ENCODE results near the gene CENPL.

Gene CENPL

GRCh38 chr1:173871500-173871899 lies 46.8 kb upstream of the CENPL start:
- POLR2A ChIA-PET, result no interaction called here
- H3K4me1 ChIP-seq (ENCODE audit: control insufficient read depth, insufficient read depth, low read length), result no peaks in the 10 kb centered on the region; the same call in 1 of the 2 replicates
- CTCF ChIA-PET, result interaction anchor here (0.6 kb wide), 2 partner anchors 346 to 392 kb away, joined by 3 to 4 read pairs; no protein-coding TSS in a partner anchor

DNA sequence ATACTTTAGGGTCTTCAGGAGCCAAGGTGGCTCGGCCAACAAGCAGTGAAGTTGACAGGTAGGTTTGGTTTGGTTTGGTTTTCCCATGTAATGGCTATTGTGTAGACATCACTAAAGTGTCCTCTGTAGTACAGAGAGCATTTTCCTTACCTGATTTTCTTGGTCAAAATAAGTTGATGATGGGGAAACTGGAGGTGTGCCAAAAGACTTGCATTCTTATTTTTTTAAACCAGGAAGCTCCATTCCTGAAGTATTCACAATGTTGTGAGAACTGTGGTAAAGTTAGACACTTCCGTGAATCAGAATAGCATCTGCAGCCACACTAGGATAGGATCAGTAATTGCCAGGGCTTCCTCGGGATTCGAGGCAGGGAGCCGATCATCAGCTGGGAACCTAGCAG lies 46.4 kb upstream of the CENPL start:
- Histone ChIP-seq H3K27ac (ENCODE audit: extremely low read depth, low read depth, low read length) (no peak overlapping the region), H3K9me3 (ENCODE audit: control insufficient read depth, insufficient read depth, low read depth, low read length) (no peaks in the 10 kb centered on the region), H3K4me1 (ENCODE audit: control insufficient read depth, insufficient read depth, low read length) (no peaks in the 10 kb centered on the region; the same call in 1 of the 2 replicates), H3K36me3 (ENCODE audit: control insufficient read depth in 2 of 2, insufficient read depth in 1 of 2, low read length in 2 of 2) (peaks cover 7 to 48% of the 10 kb centered on the region in 2 experiments; a peak in 2 of 3 replicates), H3K4me3 (ENCODE audit: low read depth, low read length) (no peak overlapping the region)
- ChIA-PET CTCF (no interaction called here), POLR2A (no interaction called here)
- no peak for TF ChIP-seq ZNF792 (tag by site-specific recombination; IDR thresholded peaks at IDR 0.05)
- no peak for TF ChIP-seq ZSCAN16 (tag by site-specific recombination; IDR thresholded peaks at IDR 0.05)
- TF ChIP-seq ZNF549 (tag by site-specific recombination; IDR thresholded peaks at IDR 0.05), result no peak
- TF ChIP-seq, protein P1, sequence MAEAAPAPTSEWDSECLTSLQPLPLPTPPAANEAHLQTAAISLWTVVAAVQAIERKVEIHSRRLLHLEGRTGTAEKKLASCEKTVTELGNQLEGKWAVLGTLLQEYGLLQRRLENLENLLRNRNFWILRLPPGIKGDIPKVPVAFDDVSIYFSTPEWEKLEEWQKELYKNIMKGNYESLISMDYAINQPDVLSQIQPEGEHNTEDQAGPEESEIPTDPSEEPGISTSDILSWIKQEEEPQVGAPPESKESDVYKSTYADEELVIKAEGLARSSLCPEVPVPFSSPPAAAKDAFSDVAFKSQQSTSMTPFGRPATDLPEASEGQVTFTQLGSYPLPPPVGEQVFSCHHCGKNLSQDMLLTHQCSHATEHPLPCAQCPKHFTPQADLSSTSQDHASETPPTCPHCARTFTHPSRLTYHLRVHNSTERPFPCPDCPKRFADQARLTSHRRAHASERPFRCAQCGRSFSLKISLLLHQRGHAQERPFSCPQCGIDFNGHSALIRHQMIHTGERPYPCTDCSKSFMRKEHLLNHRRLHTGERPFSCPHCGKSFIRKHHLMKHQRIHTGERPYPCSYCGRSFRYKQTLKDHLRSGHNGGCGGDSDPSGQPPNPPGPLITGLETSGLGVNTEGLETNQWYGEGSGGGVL (tag by site-specific recombination; IDR thresholded peaks at IDR 0.05), result no peak
- TF ChIP-seq ZBTB44 (tag by site-specific recombination; IDR thresholded peaks at IDR 0.05), result no peak

More at GRCh38 chr1:173871500-173871899, 46.8 kb upstream of the CENPL start:
- TF ChIP-seq ZNF785 (tag by site-specific recombination; IDR thresholded peaks at IDR 0.05), result no peak
- TF ChIP-seq PRDM10 (tag by site-specific recombination; IDR thresholded peaks at IDR 0.05), result peak; percentile 53
- Histone ChIP-seq H3K9me3 (ENCODE audit: control insufficient read depth, insufficient read depth, low read depth, low read length) (no peaks in the 10 kb centered on the region), H3K4me3 (ENCODE audit: low read depth, low read length) (no peak overlapping the region), H3K27ac (ENCODE audit: extremely low read depth, low read depth, low read length) (no peak overlapping the region), H3K36me3 (ENCODE audit: control insufficient read depth in 2 of 2, insufficient read depth in 1 of 2, low read length in 2 of 2) (peaks cover 7 to 47% of the 10 kb centered on the region in 2 experiments; a peak in 2 of 3 replicates)

DNA sequence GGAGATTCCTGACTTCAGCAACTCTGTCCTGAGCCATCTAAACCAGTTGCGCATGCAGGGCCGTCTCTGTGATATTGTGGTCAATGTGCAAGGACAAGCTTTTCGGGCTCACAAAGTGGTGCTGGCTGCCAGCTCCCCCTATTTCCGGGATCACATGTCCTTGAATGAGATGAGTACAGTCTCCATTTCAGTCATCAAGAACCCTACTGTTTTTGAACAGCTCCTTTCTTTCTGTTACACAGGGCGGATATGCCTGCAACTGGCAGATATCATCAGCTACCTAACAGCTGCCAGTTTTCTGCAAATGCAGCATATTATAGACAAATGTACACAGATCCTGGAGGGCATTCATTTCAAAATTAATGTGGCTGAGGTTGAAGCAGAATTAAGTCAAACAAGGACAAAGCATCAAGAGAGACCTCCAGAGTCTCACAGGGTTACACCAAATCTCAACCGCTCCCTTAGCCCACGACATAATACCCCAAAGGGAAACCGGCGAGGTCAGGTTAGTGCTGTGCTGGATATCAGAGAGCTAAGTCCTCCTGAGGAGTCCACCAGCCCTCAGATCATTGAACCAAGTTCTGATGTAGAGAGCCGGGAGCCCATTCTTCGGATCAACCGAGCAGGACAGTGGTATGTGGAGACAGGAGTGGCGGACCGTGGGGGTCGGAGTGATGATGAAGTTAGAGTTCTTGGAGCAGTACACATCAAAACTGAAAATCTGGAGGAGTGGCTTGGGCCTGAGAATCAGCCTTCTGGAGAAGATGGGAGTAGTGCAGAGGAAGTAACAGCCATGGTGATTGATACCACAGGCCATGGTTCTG lies 45.8 kb upstream of the CENPL start:
- Histone ChIP-seq H3K4me3 (ENCODE audit: low read depth, low read length) (no peak overlapping the region), H3K9me3 (ENCODE audit: control insufficient read depth, insufficient read depth, low read depth, low read length) (no peaks in the 10 kb centered on the region), H3K4me1 (ENCODE audit: control insufficient read depth, insufficient read depth, low read length) (no peaks in the 10 kb centered on the region; the same call in 1 of the 2 replicates), H3K27ac (ENCODE audit: extremely low read depth, low read depth, low read length) (no peak overlapping the region), H3K36me3 (ENCODE audit: control insufficient read depth in 2 of 2, insufficient read depth in 1 of 2, low read length in 2 of 2) (peaks cover 9 to 51% of the 10 kb centered on the region in 2 experiments)
- ChIA-PET CTCF (interaction anchor here (0.7 kb wide), 1 partner anchor 509 kb away, joined by 4 read pairs; no protein-coding TSS in a partner anchor), POLR2A (interaction anchor here (0.6 to 0.9 kb wide), 2 partner anchors 21 to 152 kb away, joined by 3 to 5 read pairs; partner anchors contain the start of gene RC3H1)
- TF ChIP-seq ZNF10 (tag by site-specific recombination; IDR thresholded peaks at IDR 0.05), result no peak
- TF ChIP-seq ZNF529 (tag by site-specific recombination; IDR thresholded peaks at IDR 0.05; ENCODE audit: insufficient replicate concordance), result no peak
- TF ChIP-seq ZNF266 (tag by site-specific recombination; IDR thresholded peaks at IDR 0.05; ENCODE audit: low read depth), result no peak
- TF ChIP-seq, protein P2, sequence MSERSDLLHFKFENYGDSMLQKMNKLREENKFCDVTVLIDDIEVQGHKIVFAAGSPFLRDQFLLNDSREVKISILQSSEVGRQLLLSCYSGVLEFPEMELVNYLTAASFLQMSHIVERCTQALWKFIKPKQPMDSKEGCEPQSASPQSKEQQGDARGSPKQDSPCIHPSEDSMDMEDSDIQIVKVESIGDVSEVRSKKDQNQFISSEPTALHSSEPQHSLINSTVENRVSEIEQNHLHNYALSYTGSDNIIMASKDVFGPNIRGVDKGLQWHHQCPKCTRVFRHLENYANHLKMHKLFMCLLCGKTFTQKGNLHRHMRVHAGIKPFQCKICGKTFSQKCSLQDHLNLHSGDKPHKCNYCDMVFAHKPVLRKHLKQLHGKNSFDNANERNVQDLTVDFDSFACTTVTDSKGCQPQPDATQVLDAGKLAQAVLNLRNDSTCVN (tag by site-specific recombination; optimal IDR thresholded peaks at IDR 0.05), result no peak
- no peak for TF ChIP-seq PRDM6 (tag by site-specific recombination; IDR thresholded peaks at IDR 0.05)
- no peak for TF ChIP-seq ZNF248 (tag by site-specific recombination; IDR thresholded peaks at IDR 0.05)
- TF ChIP-seq ZNF837 (tag by site-specific recombination; IDR thresholded peaks at IDR 0.05), result no peak
- TF ChIP-seq GLI4 (tag by site-specific recombination; IDR thresholded peaks at IDR 0.05), result no peak

Measured in HEK293 (cell line).